ENCODE results near the gene KSR2.
"Not testable (repeated sequence)": the region's sequence is repeated elsewhere in the genome, so short reads cannot be mapped to it uniquely, and the experiment has no call there.

The KSR2 gene

GRCh38 chr12:117738233-117738632 lies 230.6 kb downstream of the KSR2 start:
- Histone ChIP-seq H3K27ac (no peak overlapping the region), H3K4me3 (no peak overlapping the region)
- DNase-seq (ENCODE audit: low spot score), result no peak
- TF ChIP-seq CTCF (IDR thresholded peaks at IDR 0.05), result no peak

GRCh38 chr12:117733549-117733805 lies 235.3 kb downstream of the KSR2 start:
- no peak overlapping the region for H3K27ac ChIP-seq
- no peak overlapping the region for H3K4me3 ChIP-seq
- no peak for TF ChIP-seq CTCF (IDR thresholded peaks at IDR 0.05)
- DNase-seq (ENCODE audit: low spot score), result no peak

- H3K27ac ChIP-seq, result no peak overlapping the region
- no peak for TF ChIP-seq CTCF (IDR thresholded peaks at IDR 0.05)
- DNase-seq (ENCODE audit: low spot score), result no peak
- H3K4me3 ChIP-seq, result no peak overlapping the region
These were observed 235.8 kb downstream of the KSR2 start for GRCh38 chr12:117732761-117733548.

- DNase-seq (ENCODE audit: low spot score); H3K27ac ChIP-seq; H3K4me3 ChIP-seq: not testable (repeated sequence)
These were observed 237.7 kb downstream of the KSR2 start for GRCh38 chr12:117731131-117731530.

GRCh38 chr12:117727301-117727700 lies 241.5 kb downstream of the KSR2 start:
- TF ChIP-seq CTCF (IDR thresholded peaks at IDR 0.05), result no peak
- H3K4me3 ChIP-seq, result no peak overlapping the region
- H3K27ac ChIP-seq, result no peak overlapping the region
- DNase-seq (ENCODE audit: low spot score), result no peak

GRCh38 chr12:117724543-117724942 lies 244.2 kb downstream of the KSR2 start:
- Histone ChIP-seq H3K27ac (no peak overlapping the region), H3K4me3 (no peak overlapping the region)
- DNase-seq (ENCODE audit: low spot score), result no peak
- TF ChIP-seq CTCF (IDR thresholded peaks at IDR 0.05), result no peak

GRCh38 chr12:117718559-117718958 lies 250.2 kb downstream of the KSR2 start:
- TF ChIP-seq CTCF (IDR thresholded peaks at IDR 0.05), result no peak
- no peak for DNase-seq (ENCODE audit: low spot score)
- H3K4me3 ChIP-seq, result no peak overlapping the region
- H3K27ac ChIP-seq, result no peak overlapping the region
